ENCODE measurements around the gene AACS.
"Not testable (repeated sequence)": the region's sequence is repeated elsewhere in the genome, so short reads cannot be mapped to it uniquely, and the experiment has no call there.

The AACS gene

GRCh38 chr12:125029761-125030358, 35.4 kb upstream of the AACS start:
- no peak for DNase-seq
- H3F3A ChIP-seq (ENCODE audit: insufficient read depth, low read length), result no peaks in the 10 kb centered on the region
- TF ChIP-seq CTCF (IDR thresholded peaks at IDR 0.05; ENCODE audit: low read length) (no peak), EZH2phosphoT487 (IDR thresholded peaks at IDR 0.05; ENCODE audit: low read length) (no peak), EZH2 (optimal IDR thresholded peaks at IDR 0.05; ENCODE audit: low read depth, low read length) (no peak)

GRCh38 chr12:125031471-125031870, 33.8 kb upstream of the AACS start:
- not testable (repeated sequence) for H3K9me2 ChIP-seq (replicated peaks; ENCODE audit: insufficient read depth, low read length); H4K20me1 ChIP-seq (ENCODE audit: insufficient read depth, low read length); DNase-seq; H2AFZ ChIP-seq (ENCODE audit: low read length); H3K9ac ChIP-seq (ENCODE audit: low read length); H3K4me2 ChIP-seq (ENCODE audit: low read depth, low read length); H3K79me2 ChIP-seq (ENCODE audit: low read length); H3K27ac ChIP-seq (ENCODE audit: low read length); H3F3A ChIP-seq (ENCODE audit: insufficient read depth, low read length); H3K9me3 ChIP-seq (replicated peaks; ENCODE audit: insufficient read depth, low read length); H3K27me3 ChIP-seq (replicated peaks; ENCODE audit: insufficient read depth, low read length); H3K36me3 ChIP-seq (replicated peaks; ENCODE audit: insufficient read depth, low read length); H3K4me1 ChIP-seq (ENCODE audit: low read length); H3K4me3 ChIP-seq (ENCODE audit: low read length)

More at GRCh38 chr12:125029761-125030358, 35.4 kb upstream of the AACS start:
- Histone ChIP-seq H3K27me3 (replicated peaks; ENCODE audit: insufficient read depth, low read length) (no peaks in the 10 kb centered on the region), H3K4me1 (ENCODE audit: low read length) (no peaks in the 10 kb centered on the region), H4K20me1 (ENCODE audit: insufficient read depth, low read length) (no peaks in the 10 kb centered on the region), H3K9me3 (replicated peaks; ENCODE audit: insufficient read depth, low read length) (no peaks in the 10 kb centered on the region), H3K79me2 (ENCODE audit: low read length) (no peaks in the 10 kb centered on the region), H2AFZ (ENCODE audit: low read length) (no peak overlapping the region), H3K4me2 (ENCODE audit: low read depth, low read length) (no peak overlapping the region), H3K27ac (ENCODE audit: low read length) (no peak overlapping the region), H3K9me2 (replicated peaks; ENCODE audit: insufficient read depth, low read length) (no peaks in the 10 kb centered on the region), H3K9ac (ENCODE audit: low read length) (no peak overlapping the region), H3K36me3 (replicated peaks; ENCODE audit: insufficient read depth, low read length) (no peaks in the 10 kb centered on the region), H3K4me3 (ENCODE audit: low read length) (no peak overlapping the region)

GRCh38 chr12:125032466-125033152, 32.6 kb upstream of the AACS start:
- H3F3A ChIP-seq (ENCODE audit: insufficient read depth, low read length), result no peaks in the 10 kb centered on the region
- H3K79me2 ChIP-seq (ENCODE audit: low read length), result no peaks in the 10 kb centered on the region
- H3K9ac ChIP-seq (ENCODE audit: low read length), result no peak overlapping the region
- H3K4me1 ChIP-seq (ENCODE audit: low read length), result no peaks in the 10 kb centered on the region
- H3K4me2 ChIP-seq (ENCODE audit: low read depth, low read length), result no peak overlapping the region
- DNase-seq, result no peak
- H3K27me3 ChIP-seq (replicated peaks; ENCODE audit: insufficient read depth, low read length), result no peaks in the 10 kb centered on the region
- no peaks in the 10 kb centered on the region for H3K36me3 ChIP-seq (replicated peaks; ENCODE audit: insufficient read depth, low read length)
- TF ChIP-seq EZH2phosphoT487 (IDR thresholded peaks at IDR 0.05; ENCODE audit: low read length) (no peak), CTCF (IDR thresholded peaks at IDR 0.05; ENCODE audit: low read length) (no peak), EZH2 (optimal IDR thresholded peaks at IDR 0.05; ENCODE audit: low read depth, low read length) (no peak)
- no peaks in the 10 kb centered on the region for H4K20me1 ChIP-seq (ENCODE audit: insufficient read depth, low read length)
- H2AFZ ChIP-seq (ENCODE audit: low read length), result no peak overlapping the region
- no peak overlapping the region for H3K27ac ChIP-seq (ENCODE audit: low read length)
- no peaks in the 10 kb centered on the region for H3K9me3 ChIP-seq (replicated peaks; ENCODE audit: insufficient read depth, low read length)
- H3K9me2 ChIP-seq (replicated peaks; ENCODE audit: insufficient read depth, low read length), result no peaks in the 10 kb centered on the region
- H3K4me3 ChIP-seq (ENCODE audit: low read length), result no peak overlapping the region

GRCh38 chr12:125033288-125033687, 31.9 kb upstream of the AACS start:
- Histone ChIP-seq H3K27ac (ENCODE audit: low read length) (no peak overlapping the region), H3K4me2 (ENCODE audit: low read depth, low read length) (no peak overlapping the region), H4K20me1 (ENCODE audit: insufficient read depth, low read length) (no peaks in the 10 kb centered on the region), H3K36me3 (replicated peaks; ENCODE audit: insufficient read depth, low read length) (no peaks in the 10 kb centered on the region), H3F3A (ENCODE audit: insufficient read depth, low read length) (no peaks in the 10 kb centered on the region), H3K9me2 (replicated peaks; ENCODE audit: insufficient read depth, low read length) (no peaks in the 10 kb centered on the region), H3K4me1 (ENCODE audit: low read length) (no peaks in the 10 kb centered on the region), H3K9ac (ENCODE audit: low read length) (no peak overlapping the region), H2AFZ (ENCODE audit: low read length) (no peak overlapping the region), H3K79me2 (ENCODE audit: low read length) (no peaks in the 10 kb centered on the region), H3K4me3 (ENCODE audit: low read length) (no peak overlapping the region), H3K27me3 (replicated peaks; ENCODE audit: insufficient read depth, low read length) (no peaks in the 10 kb centered on the region), H3K9me3 (replicated peaks; ENCODE audit: insufficient read depth, low read length) (no peaks in the 10 kb centered on the region)
- no peak for TF ChIP-seq CTCF (IDR thresholded peaks at IDR 0.05; ENCODE audit: low read length)
- no peak for TF ChIP-seq EZH2phosphoT487 (IDR thresholded peaks at IDR 0.05; ENCODE audit: low read length)
- no peak for TF ChIP-seq EZH2 (optimal IDR thresholded peaks at IDR 0.05; ENCODE audit: low read depth, low read length)
- DNase-seq, result no peak

All from MM.1S (cell line).